ENCODE results near the gene ELN.

DNA sequence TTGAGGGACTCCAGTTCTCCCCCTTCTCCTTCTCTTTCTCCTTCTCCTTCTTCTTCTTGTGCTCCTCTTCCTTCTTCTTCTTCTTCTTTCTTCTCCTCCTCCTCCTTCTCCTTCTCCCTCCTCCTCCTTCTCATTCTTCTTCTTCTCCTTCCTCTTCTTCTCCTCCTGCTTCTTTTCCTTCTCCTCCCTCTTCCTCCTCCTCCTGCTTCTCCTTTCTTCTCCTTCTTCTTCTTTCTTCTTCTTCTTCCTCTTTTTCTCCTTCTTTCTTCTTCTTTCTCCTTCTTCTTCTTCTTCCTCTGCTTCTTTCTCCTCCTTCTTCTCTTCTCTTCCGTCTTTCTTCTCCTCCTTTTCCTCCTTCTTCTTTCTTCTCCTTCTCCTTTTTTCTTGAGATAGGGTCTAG is 30.0 kb downstream of the ELN start:
- no peak for TF ChIP-seq POLR2A (IDR thresholded peaks at IDR 0.05)
- no peak for TF ChIP-seq CTCF (IDR thresholded peaks at IDR 0.05)
- no peak for TF ChIP-seq POLR2AphosphoS5 (IDR thresholded peaks at IDR 0.05)
